Lower leg skin (tissue), 3 donors: ENCODE data around the gene ACTR2.

ENCODE experiments used
- POLR2A ChIP-seq, 2 donors: fragments of 450-650 bp; IDR thresholded peaks; one replicate each; pipeline ENCODE4 v1.6.1; 2016 to 2017; ENCODE audit warnings: antibody characterized with exemption in 2 of 2, mild to moderate bottlenecking in 1 of 2, moderate library complexity in 1 of 2
- TF ChIP-seq, protein P1 (sequence below), 3 donors: fragments of 450-650 bp; IDR thresholded peaks; one replicate each; pipeline ENCODE4 v1.5.1; 2016; ENCODE audit warnings: antibody characterized with exemption in 3 of 3, mild to moderate bottlenecking in 3 of 3, moderate library complexity in 2 of 3

DNA sequence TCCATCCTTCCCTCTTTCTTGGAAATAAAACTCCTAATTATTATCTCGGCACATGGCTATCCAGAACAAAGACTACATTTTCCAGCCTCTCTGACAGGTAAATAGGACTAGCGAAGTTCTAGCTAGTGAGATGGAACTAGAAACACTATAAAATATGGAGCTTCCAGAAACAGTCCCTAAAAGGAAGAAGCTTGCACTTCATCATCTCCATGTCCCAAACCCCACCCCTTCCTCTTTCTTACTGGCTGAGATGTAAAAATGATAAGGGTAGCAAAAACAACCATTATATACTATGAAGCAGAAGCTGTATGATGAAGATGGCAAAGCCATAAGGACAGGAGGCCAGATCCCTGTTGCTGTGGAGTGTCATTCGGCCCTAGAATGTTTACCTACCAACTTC is 11.7 kb upstream of the ACTR2 start:
- TF ChIP-seq, protein P1, sequence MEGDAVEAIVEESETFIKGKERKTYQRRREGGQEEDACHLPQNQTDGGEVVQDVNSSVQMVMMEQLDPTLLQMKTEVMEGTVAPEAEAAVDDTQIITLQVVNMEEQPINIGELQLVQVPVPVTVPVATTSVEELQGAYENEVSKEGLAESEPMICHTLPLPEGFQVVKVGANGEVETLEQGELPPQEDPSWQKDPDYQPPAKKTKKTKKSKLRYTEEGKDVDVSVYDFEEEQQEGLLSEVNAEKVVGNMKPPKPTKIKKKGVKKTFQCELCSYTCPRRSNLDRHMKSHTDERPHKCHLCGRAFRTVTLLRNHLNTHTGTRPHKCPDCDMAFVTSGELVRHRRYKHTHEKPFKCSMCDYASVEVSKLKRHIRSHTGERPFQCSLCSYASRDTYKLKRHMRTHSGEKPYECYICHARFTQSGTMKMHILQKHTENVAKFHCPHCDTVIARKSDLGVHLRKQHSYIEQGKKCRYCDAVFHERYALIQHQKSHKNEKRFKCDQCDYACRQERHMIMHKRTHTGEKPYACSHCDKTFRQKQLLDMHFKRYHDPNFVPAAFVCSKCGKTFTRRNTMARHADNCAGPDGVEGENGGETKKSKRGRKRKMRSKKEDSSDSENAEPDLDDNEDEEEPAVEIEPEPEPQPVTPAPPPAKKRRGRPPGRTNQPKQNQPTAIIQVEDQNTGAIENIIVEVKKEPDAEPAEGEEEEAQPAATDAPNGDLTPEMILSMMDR (IDR thresholded peaks at IDR 0.05): no peak
- TF ChIP-seq POLR2A (IDR thresholded peaks at IDR 0.05): no peak
